HCT116 (cell line): ENCODE results near the gene CHAD. TPM values are rescaled to one million over a fixed set of nuclear protein-coding genes. Genes with fewer than 3 reads are reported as not detected.
A peak's percentile ranks its signal among the peaks of the same experiment; 100 is the strongest.

Source experiments
- ATAC-seq: fragments of 200-7000 bp; cut with Tn5 transposase; 2 replicates; pipeline ENCODE4 v1.9.1; 2020; ENCODE audit warnings: mild to moderate bottlenecking, moderate library complexity
- BruUV-seq: library from RNA; stranded (reverse); fragments of 400-500 nt; replicated peaks from 2 replicates; lab custom pipeline; 2021; lab: Mats Ljungman, UMichigan
- CTCF ChIA-PET: fragments of 300-600 bp; sonication (Branson Sonifier 250); formaldehyde crosslinking; loops from one replicate; lab custom pipeline; 2021; ENCODE audit warnings: antibody characterized with exemption; lab: Charles Lee
- POLR2A ChIA-PET: fragments of 300-600, 350-600 bp; sonication (Branson Sonifier 250); formaldehyde crosslinking; loops from one replicate; lab custom pipeline; 2021; ENCODE audit warnings: antibody characterized with exemption; lab: Charles Lee
- RAD21 ChIA-PET, 2 experiments: fragments of 300-600 bp; sonication (Branson Sonifier 250); formaldehyde crosslinking; loops; one replicate each; lab custom pipeline; 2023; ENCODE audit warnings: low total read pairs in 2 of 2; ENCODE audit not compliant: uncharacterized antibody in 2 of 2, unreplicated experiment in 2 of 2, low non-redundant PET in 1 of 2; lab: Charles Lee
- DNase-seq: peaks from one replicate; pipeline ENCODE4 v3.0.0-alpha.2; 2010; ENCODE audit warnings: low read depth, low spot score
- H2AFZ ChIP-seq: fragments of 200-600 bp; shearing (Covaris generic), sonication (generic); 2 replicates; pipeline ENCODE4 v1.6.1; 2017; ENCODE audit warnings: low read depth, mixed run types, mixed read lengths, antibody characterized with exemption, low read length; ENCODE audit not compliant: poor library complexity, severe bottlenecking
- H3K27ac ChIP-seq: 2 replicates; pipeline ENCODE4 v1.5.1; 2012; ENCODE audit warnings: low read depth, low read length
- H3K27me3 ChIP-seq: fragments of 200-600 bp; sonication (generic); 2 replicates; pipeline ENCODE4 v1.6.1; 2016; ENCODE audit warnings: mixed run types, low read length, mixed read lengths; ENCODE audit not compliant: insufficient read depth
- H3K36me3 ChIP-seq, 2 experiments: fragments of 200-500 bp in 1 of 2; fragments of 200-600 bp in 1 of 2; sonication (Bioruptor generic) in 1 of 2; sonication (generic) in 1 of 2; 2 replicates each; pipeline versions ENCODE4 v1.5.1 to v1.6.1; 2014 to 2016; ENCODE audit warnings: low read length in 2 of 2, inconsistent platforms in 1 of 2, mixed read lengths in 1 of 2, mixed run types in 1 of 2; ENCODE audit not compliant: insufficient read depth in 2 of 2, control insufficient read depth in 1 of 2
- H3K4me1 ChIP-seq, 2 experiments: fragments of 200-600 bp in 1 of 2; sonication (generic) in 1 of 2; 2 replicates each; pipeline versions ENCODE4 v1.5.1 to v1.6.1; 2012 to 2017; ENCODE audit warnings: low read length in 2 of 2, inconsistent platforms in 1 of 2, mild to moderate bottlenecking in 1 of 2, mixed read lengths in 1 of 2, mixed run types in 1 of 2, moderate library complexity in 1 of 2; ENCODE audit not compliant: insufficient read depth in 2 of 2, control insufficient read depth in 1 of 2
- H3K4me2 ChIP-seq: fragments of 200-600 bp; sonication (generic); 2 replicates; pipeline ENCODE4 v1.6.1; 2017; ENCODE audit warnings: mixed run types, low read length, mixed read lengths
- H3K4me3 ChIP-seq, 2 experiments: fragments of 200-600 bp in 1 of 2; sonication (generic) in 1 of 2; replicated peaks in 1 of 2; 2 replicates each; pipeline ENCODE4 v1.5.1; 2011 to 2016; ENCODE audit warnings: low read length in 2 of 2, control low read depth in 1 of 2, low read depth in 1 of 2, mild to moderate bottlenecking in 1 of 2, mixed read lengths in 1 of 2, mixed run types in 1 of 2
- H3K79me2 ChIP-seq: fragments of 200-600 bp; sonication (generic); 2 replicates; pipeline ENCODE4 v1.6.1; 2017; ENCODE audit warnings: mild to moderate bottlenecking, mixed run types, low read length, moderate library complexity, mixed read lengths; ENCODE audit not compliant: insufficient read depth
- H3K9ac ChIP-seq: fragments of 200-600 bp; sonication (generic); 2 replicates; pipeline ENCODE4 v1.6.1; 2016; ENCODE audit warnings: low read length, mixed read lengths
- H3K9me2 ChIP-seq: fragments of 200-600 bp; sonication (generic), shearing (Covaris generic); 2 replicates; pipeline ENCODE4 v1.6.1; 2017; ENCODE audit warnings: mixed run types, mild to moderate bottlenecking, moderate library complexity; ENCODE audit not compliant: insufficient read depth
- H3K9me3 ChIP-seq, 2 experiments: fragments of 200-500 bp in 1 of 2; fragments of 200-600 bp in 1 of 2; sonication (Bioruptor generic) in 1 of 2; sonication (generic) in 1 of 2; 2 replicates each; pipeline ENCODE4 v1.6.1; 2014 to 2017; ENCODE audit warnings: low read length in 2 of 2, mixed read lengths in 2 of 2, inconsistent platforms in 1 of 2, low read depth in 1 of 2, mild to moderate bottlenecking in 1 of 2, mixed run types in 1 of 2, moderate library complexity in 1 of 2; ENCODE audit not compliant: control insufficient read depth in 1 of 2, insufficient read depth in 1 of 2
- H4K20me1 ChIP-seq: fragments of 200-600 bp; sonication (generic), shearing (Covaris generic); 2 replicates; pipeline ENCODE4 v1.6.1; 2017; ENCODE audit warnings: mixed run types, mild to moderate bottlenecking, moderate library complexity; ENCODE audit not compliant: insufficient read depth
- CBX3 ChIP-seq: IDR thresholded peaks from 2 replicates; pipeline ENCODE4 v1.6.1; 2012; ENCODE audit warnings: low read depth
- CEBPB ChIP-seq: IDR thresholded peaks from 2 replicates; pipeline ENCODE4 v1.6.1; 2012; ENCODE audit warnings: low read depth
- EZH2phosphoT487 ChIP-seq: fragments of 200-600 bp; IDR thresholded peaks from 2 replicates; pipeline ENCODE4 v1.6.1; 2018; ENCODE audit warnings: antibody characterized with exemption, borderline replicate concordance
- FOSL1 ChIP-seq: IDR thresholded peaks from 2 replicates; pipeline ENCODE4 v1.6.1; 2012; ENCODE audit warnings: low read depth
- JUND ChIP-seq: IDR thresholded peaks from 2 replicates; pipeline ENCODE4 v1.6.1; 2012
- SP1 ChIP-seq: IDR thresholded peaks from 2 replicates; pipeline ENCODE4 v1.6.1; 2012; ENCODE audit warnings: low read depth
- TCF7L2 ChIP-seq: IDR thresholded peaks from 2 replicates; pipeline ENCODE4 v1.7.0; 2011; ENCODE audit warnings: borderline replicate concordance, inconsistent platforms; ENCODE audit not compliant: insufficient read depth, insufficient read length; ENCODE audit errors: extremely low read depth
- YY1 ChIP-seq: IDR thresholded peaks from 2 replicates; pipeline ENCODE4 v1.6.1; 2011; ENCODE audit warnings: low read length, low read depth, moderate library complexity, mild to moderate bottlenecking; ENCODE audit not compliant: insufficient replicate concordance; ENCODE audit errors: extremely low read depth
- ZFX ChIP-seq: fragments of 450-650 bp; IDR thresholded peaks from 2 replicates; pipeline ENCODE4 v1.6.1; 2017
- ZNF274 ChIP-seq: fragments of 200-500 bp; sonication (Bioruptor generic); IDR thresholded peaks from 2 replicates; pipeline ENCODE4 v1.6.1; 2014; ENCODE audit warnings: mild to moderate bottlenecking, low read depth, low read length, inconsistent platforms
- intact Hi-C: fragments of 100-400 bp; cut with micrococcal nuclease; formaldehyde crosslinking; loops from 2 replicates; pipeline ENCODE4 v1.10.0; 2022
- total RNA-seq: library from RNA; stranded (reverse); gene quantifications from one replicate; pipeline ENCODE4 v1.2.1, GENCODE V29; 2021; ENCODE audit not compliant: unreplicated experiment

Gene CHAD
- total RNA-seq, 1 experiment from 2014 or later, result not detected

DNA sequence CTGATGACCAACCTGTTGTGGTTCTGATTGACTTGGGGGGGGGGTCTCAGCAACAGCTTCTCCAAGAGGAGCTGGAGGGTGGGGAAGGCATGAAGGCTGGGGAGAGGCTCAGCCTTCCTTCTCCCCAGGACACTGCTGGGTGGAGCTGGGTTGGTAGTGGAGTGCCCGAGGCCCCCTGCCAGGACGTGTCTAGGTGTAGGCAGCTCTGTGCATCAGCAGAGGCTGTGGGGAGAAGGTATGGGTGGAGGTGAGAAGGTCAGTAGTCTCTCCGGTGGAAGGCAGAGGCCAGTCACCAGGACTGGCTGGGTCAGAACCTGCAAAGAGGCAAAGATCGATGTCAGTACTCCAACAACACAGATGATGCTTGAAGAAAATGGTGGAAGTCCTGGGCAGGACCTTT, 3.9 kb downstream of the CHAD start:
- Histone ChIP-seq H3K79me2 (no peaks in the 10 kb centered on the region), H3K4me1 (peaks cover 4 to 16% of the 10 kb centered on the region in 2 experiments; a peak in 2 of 4 replicates), H3K9me2 (no peaks in the 10 kb centered on the region), H3K4me3 (no peak overlapping the region), H4K20me1 (no peaks in the 10 kb centered on the region), H3K27me3 (no peaks in the 10 kb centered on the region), H3K36me3 (no peaks in the 10 kb centered on the region), H3K9ac (no peak overlapping the region), H3K9me3 (no peaks in the 10 kb centered on the region), H2AFZ (no peak overlapping the region), H3K27ac (no peak overlapping the region), H3K4me2 (no peak overlapping the region)
- intact Hi-C loops, result no loop called here
- ChIA-PET POLR2A (no interaction called here), CTCF (no interaction called here), RAD21 (no interaction called here)
- no peak for ATAC-seq
- no peak for TF ChIP-seq TCF7L2
- BruUV-seq, result no TSS peak
- DNase-seq, result no peak

DNA sequence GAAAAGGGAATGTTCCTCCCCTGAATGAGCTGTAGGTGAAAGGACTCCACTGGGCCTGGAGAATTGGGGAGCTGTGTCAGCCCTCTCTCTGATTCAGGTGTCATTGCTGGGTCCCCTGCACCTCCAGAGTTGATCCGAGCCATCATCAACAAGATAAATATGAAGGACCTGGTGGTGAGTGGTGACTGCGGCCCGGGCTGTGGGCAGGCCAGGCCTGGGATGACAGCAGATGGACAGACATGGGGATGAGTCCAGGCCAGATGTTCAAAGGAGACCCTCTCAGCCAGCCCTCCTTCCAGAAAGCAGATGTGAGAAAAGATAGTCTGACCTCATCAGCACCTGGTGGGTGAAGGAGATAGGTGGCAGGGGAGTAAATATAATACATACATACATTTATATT, 4.6 kb downstream of the CHAD start:
- Histone ChIP-seq H3K9me3 (no peaks in the 10 kb centered on the region), H3K4me1 (peaks cover 8 to 22% of the 10 kb centered on the region in 2 experiments), H3K36me3 (no peaks in the 10 kb centered on the region), H3K9me2 (no peaks in the 10 kb centered on the region), H3K4me3 (no peak overlapping the region), H4K20me1 (no peaks in the 10 kb centered on the region), H3K4me2 (no peak overlapping the region), H3K27me3 (no peaks in the 10 kb centered on the region), H3K27ac (no peak overlapping the region), H2AFZ (no peak overlapping the region), H3K79me2 (no peaks in the 10 kb centered on the region), H3K9ac (no peak overlapping the region)
- ChIA-PET POLR2A (no interaction called here), RAD21 (no interaction called here), CTCF (no interaction called here)
- ATAC-seq (no peak), DNase-seq (no peak)
- intact Hi-C loops, result no loop called here
- TF ChIP-seq CEBPB (no peak), YY1 (no peak), ZFX (no peak), CBX3 (no peak), ZNF274 (no peak), JUND (no peak), FOSL1 (no peak), EZH2phosphoT487 (no peak), SP1 (no peak)
- TSS peak; percentile 15 for BruUV-seq
